Neural cell (in vitro differentiated cells): ENCODE results near the gene ATP4B.

ENCODE experiments used
- EP300 ChIP-seq: fragments of 450-650 bp; conservative IDR thresholded peaks from 2 replicates; pipeline ENCODE4 v1.6.1; 2014; ENCODE audit warnings: antibody characterized with exemption, mild to moderate bottlenecking, moderate library complexity; ENCODE audit not compliant: poor library complexity, severe bottlenecking
- EZH2 ChIP-seq: fragments of 200-600, 300-800 bp; shearing (Covaris generic), sonication (generic); IDR thresholded peaks from 2 replicates; pipeline ENCODE4 v1.6.1; 2014; ENCODE audit warnings: antibody characterized with exemption, low read length, borderline replicate concordance, mild to moderate bottlenecking; ENCODE audit not compliant: insufficient read depth, poor library complexity, severe bottlenecking
- MXI1 ChIP-seq: fragments of 450-650 bp; conservative IDR thresholded peaks from 2 replicates; pipeline ENCODE4 v1.6.1; 2014; ENCODE audit warnings: antibody characterized with exemption, mild to moderate bottlenecking; ENCODE audit not compliant: poor library complexity, severe bottlenecking
- POLR2AphosphoS5 ChIP-seq: IDR thresholded peaks from 2 replicates; pipeline ENCODE4 v1.6.1; 2012
- RAD21 ChIP-seq: fragments of 450-650 bp; conservative IDR thresholded peaks from 2 replicates; pipeline ENCODE4 v1.6.1; 2014; ENCODE audit warnings: antibody characterized with exemption, mild to moderate bottlenecking, moderate library complexity
- TAF1 ChIP-seq: IDR thresholded peaks from 2 replicates; pipeline ENCODE4 v1.6.1; 2012; ENCODE audit warnings: low read depth
- TF ChIP-seq, protein P1 (sequence below): fragments of 450-650 bp; IDR thresholded peaks from 2 replicates; pipeline ENCODE4 v1.5.1; 2014; ENCODE audit warnings: antibody characterized with exemption, mild to moderate bottlenecking, moderate library complexity; ENCODE audit not compliant: poor library complexity, severe bottlenecking
- TF ChIP-seq, protein P2 (sequence below): IDR thresholded peaks from 2 replicates; pipeline ENCODE4 v1.6.1; 2012; ENCODE audit warnings: borderline replicate concordance

DNA sequence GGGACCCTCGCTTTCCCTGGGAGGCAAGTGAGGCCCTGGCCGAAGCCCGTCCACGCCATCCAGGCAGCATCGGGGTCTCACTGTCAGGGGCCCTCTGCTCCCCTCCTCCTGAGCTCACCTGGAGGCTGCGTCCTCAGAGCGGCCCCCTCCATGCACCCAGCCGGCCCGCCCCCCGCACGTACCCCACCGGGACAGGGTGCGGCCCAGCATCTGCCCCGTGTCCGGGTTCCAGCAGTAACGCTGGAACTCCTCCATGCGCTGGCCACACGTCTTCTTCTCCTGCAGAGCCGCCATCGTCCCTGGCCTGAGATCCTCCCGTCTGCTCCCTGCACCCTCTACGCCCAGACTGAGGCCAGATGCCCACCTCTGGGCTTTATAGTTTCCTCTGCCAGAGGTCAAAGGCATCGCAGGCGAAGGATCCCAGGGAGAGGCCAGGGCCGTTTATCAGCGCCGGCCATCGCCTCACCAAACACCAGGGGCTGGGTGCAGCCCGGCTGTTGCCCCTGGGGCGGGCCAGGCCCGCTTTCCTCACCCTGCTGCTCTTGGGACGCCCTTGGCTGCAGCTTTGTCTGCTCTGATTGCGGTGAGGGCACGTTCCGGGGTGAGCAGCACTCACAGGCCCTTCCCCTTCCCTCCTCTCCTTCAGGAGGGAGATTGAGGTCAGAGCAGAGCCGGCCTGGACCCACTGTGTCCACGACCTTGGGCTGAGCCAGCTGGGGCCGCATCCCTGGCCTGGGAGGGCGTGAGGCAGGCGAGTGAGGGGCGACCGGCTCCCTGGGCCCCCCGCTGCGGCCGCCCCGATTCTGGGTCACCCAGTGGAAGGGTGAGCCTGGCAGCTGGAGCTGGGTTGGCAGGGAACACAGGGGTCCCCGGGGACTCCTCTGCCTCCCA, at the start of gene ATP4B:
- TF ChIP-seq, protein P1, sequence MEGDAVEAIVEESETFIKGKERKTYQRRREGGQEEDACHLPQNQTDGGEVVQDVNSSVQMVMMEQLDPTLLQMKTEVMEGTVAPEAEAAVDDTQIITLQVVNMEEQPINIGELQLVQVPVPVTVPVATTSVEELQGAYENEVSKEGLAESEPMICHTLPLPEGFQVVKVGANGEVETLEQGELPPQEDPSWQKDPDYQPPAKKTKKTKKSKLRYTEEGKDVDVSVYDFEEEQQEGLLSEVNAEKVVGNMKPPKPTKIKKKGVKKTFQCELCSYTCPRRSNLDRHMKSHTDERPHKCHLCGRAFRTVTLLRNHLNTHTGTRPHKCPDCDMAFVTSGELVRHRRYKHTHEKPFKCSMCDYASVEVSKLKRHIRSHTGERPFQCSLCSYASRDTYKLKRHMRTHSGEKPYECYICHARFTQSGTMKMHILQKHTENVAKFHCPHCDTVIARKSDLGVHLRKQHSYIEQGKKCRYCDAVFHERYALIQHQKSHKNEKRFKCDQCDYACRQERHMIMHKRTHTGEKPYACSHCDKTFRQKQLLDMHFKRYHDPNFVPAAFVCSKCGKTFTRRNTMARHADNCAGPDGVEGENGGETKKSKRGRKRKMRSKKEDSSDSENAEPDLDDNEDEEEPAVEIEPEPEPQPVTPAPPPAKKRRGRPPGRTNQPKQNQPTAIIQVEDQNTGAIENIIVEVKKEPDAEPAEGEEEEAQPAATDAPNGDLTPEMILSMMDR = no peak
- TF ChIP-seq EP300 (no peak), EZH2 (no peak), TAF1 (no peak), RAD21 (no peak), POLR2AphosphoS5 (no peak), MXI1 (no peak)
- TF ChIP-seq, protein P2, sequence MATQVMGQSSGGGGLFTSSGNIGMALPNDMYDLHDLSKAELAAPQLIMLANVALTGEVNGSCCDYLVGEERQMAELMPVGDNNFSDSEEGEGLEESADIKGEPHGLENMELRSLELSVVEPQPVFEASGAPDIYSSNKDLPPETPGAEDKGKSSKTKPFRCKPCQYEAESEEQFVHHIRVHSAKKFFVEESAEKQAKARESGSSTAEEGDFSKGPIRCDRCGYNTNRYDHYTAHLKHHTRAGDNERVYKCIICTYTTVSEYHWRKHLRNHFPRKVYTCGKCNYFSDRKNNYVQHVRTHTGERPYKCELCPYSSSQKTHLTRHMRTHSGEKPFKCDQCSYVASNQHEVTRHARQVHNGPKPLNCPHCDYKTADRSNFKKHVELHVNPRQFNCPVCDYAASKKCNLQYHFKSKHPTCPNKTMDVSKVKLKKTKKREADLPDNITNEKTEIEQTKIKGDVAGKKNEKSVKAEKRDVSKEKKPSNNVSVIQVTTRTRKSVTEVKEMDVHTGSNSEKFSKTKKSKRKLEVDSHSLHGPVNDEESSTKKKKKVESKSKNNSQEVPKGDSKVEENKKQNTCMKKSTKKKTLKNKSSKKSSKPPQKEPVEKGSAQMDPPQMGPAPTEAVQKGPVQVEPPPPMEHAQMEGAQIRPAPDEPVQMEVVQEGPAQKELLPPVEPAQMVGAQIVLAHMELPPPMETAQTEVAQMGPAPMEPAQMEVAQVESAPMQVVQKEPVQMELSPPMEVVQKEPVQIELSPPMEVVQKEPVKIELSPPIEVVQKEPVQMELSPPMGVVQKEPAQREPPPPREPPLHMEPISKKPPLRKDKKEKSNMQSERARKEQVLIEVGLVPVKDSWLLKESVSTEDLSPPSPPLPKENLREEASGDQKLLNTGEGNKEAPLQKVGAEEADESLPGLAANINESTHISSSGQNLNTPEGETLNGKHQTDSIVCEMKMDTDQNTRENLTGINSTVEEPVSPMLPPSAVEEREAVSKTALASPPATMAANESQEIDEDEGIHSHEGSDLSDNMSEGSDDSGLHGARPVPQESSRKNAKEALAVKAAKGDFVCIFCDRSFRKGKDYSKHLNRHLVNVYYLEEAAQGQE = no peak
